Stimulated activated CD8-positive, alpha-beta memory T cell treated with anti-CD3 and anti-CD28 coated beads, Interleukin-15, amount 100 ng/mL, for 48 hours (primary cell): ENCODE measurements around the gene TMEM217.

ENCODE experiments used
- DNase-seq, 2 donors: peaks; one replicate each; pipeline ENCODE4 v3.0.0-alpha.2; 2020; ENCODE audit warnings: low read depth in 2 of 2

Gene TMEM217

GRCh38 chr6:37244430-37245310 lies 13.3 kb downstream of the TMEM217 start:
- no peak for DNase-seq

GRCh38 chr6:37243816-37244370 lies 14.1 kb downstream of the TMEM217 start:
- DNase-seq, result no peak

GRCh38 chr6:37243131-37243815 lies 14.7 kb downstream of the TMEM217 start:
- DNase-seq, result no peak

- DNase-seq, result no peak
Observed at GRCh38 chr6:37242429-37243052, 15.4 kb downstream of the TMEM217 start.

- DNase-seq, result no peak
Observed at GRCh38 chr6:37241775-37242428, 16.0 kb downstream of the TMEM217 start.

- no peak for DNase-seq
Observed at GRCh38 chr6:37241131-37241530, 16.8 kb downstream of the TMEM217 start.

- peak; percentile 72 to 77 for DNase-seq
Observed at GRCh38 chr6:37239950-37240713, 17.8 kb downstream of the TMEM217 start.

- no peak for DNase-seq
Observed at GRCh38 chr6:37239526-37239925, 18.4 kb downstream of the TMEM217 start.

GRCh38 chr6:37238381-37238780 lies 19.6 kb downstream of the TMEM217 start:
- DNase-seq, result no peak

GRCh38 chr6:37237789-37238188 lies 20.2 kb downstream of the TMEM217 start:
- DNase-seq, result no peak

- DNase-seq, result no peak
Observed at GRCh38 chr6:37236921-37237320, 21.0 kb downstream of the TMEM217 start.

- no peak for DNase-seq
Observed at GRCh38 chr6:37233541-37233940, 24.4 kb downstream of the TMEM217 start.

GRCh38 chr6:37232430-37233017 lies 25.4 kb downstream of the TMEM217 start:
- no peak for DNase-seq

GRCh38 chr6:37230104-37230503 lies 27.8 kb downstream of the TMEM217 start:
- DNase-seq, result no peak

GRCh38 chr6:37225350-37226169 lies 32.4 kb downstream of the TMEM217 start:
- DNase-seq, result no peak

GRCh38 chr6:37222992-37223391 lies 35.0 kb downstream of the TMEM217 start:
- no peak for DNase-seq

- DNase-seq, result peak; percentile 56 to 74
Observed at GRCh38 chr6:37222125-37222967, 35.6 kb downstream of the TMEM217 start.

GRCh38 chr6:37221585-37222124 lies 36.3 kb downstream of the TMEM217 start:
- DNase-seq, result no peak
